ENCODE measurements around the gene MRAP.

Gene MRAP

DNA sequence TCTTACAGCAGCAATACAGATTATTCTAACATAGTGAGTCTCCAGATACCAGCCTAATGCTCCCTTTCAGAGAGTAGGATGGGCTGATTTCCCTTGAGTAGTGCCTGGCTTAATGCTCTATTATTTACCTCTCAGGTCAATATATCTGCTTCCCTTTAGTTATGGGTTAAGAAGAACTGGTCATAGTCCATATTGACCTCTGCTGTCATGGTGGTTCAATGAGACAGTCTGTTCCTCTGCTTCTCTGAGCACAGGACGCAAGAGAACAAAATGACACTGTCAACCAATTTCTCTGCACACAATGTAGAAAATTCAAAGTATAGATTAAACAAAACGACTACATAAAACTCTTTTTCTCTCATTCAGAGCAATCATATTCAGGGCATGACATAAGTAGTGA is 2.9 kb downstream of the MRAP start:
- no peak for DNase-seq

DNA sequence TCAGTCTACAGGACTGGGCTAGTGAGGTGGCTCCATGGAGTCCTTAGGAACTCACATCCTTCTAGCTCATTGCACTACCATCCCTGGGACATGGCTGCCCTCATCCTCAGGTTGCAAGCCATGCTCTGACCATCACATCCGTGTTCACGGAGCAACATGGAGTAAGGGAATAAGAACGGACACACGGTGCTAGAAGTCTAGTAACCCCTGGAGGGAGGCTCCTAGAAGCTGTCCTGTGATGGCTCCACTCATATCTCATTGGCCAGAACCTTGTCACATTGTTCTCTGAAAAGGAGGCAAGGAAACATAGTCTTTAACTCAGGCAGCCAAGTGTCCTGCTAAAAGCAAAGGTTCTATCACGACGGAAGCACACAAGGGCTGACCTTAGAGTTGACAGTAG is 3.9 kb downstream of the MRAP start:
- DNase-seq = no peak

DNA sequence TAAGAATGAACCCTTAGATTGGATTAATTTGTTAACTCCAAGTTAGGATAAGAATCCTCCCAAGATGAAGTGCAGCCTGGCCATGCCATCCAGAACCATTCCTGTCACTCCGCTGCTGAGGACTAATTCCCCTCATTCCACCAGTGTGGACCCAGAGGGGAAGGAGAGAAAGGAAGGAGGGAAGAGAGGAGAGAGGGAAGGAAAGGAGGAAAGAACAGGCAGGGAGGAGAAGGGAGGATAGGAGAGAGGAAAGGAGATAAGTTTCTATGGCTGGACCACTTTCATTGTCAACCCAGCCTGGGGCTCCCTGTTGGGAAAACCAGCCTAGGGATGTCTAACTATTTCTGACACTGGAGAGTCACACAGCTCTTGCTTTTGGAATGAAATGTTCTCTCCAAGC is 4.7 kb downstream of the MRAP start:
- DNase-seq = no peak

DNA sequence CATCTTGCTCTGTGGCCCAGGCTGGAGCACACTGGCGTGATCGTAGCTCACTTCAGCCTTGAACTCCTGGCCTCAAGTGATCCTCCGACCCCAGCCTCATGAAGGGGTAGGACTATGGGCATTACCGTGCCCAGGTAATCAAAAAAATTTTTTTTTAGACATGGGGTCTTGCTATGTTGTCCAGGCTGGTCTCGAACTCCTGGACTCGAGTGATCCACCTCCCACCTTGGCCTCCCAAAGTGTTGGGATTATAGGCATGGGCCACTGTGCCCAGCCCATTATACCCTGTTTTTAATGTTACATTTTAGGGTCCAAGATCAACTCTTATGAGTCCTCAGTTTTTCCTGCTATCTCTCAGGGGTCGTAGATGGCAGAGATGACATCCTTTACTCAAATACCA is 6.3 kb downstream of the MRAP start:
- DNase-seq = no peak

- peak; percentile 54 for DNase-seq
Measured at GRCh38 chr21:32306021-32306780, 7.5 kb downstream of the MRAP start.

GRCh38 chr21:32307706-32308105 is 9.1 kb downstream of the MRAP start:
- no peak for DNase-seq

DNA sequence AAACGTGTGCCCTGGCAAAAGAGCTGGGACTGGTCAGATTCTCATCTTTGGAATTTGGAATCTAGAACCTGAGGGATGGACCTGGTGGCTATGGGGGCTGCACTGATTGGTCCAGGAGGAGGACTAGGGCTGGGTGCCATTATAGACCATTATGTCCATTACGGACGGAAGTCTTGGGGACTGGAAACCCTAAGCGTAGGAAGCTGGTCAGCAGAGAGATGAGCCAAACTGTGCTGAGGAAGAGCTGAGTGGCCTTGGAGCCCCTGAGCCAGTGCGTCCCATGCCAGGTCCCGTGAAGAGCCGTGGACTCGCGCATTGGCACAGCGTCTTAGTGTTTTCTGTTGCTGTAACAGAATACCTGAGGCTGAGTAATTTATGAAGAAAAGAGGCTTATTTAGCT is 10.0 kb downstream of the MRAP start:
- DNase-seq = peak; percentile 43

- peak; percentile 28 for DNase-seq
Measured at GRCh38 chr21:32309906-32310460, 11.3 kb downstream of the MRAP start.

GRCh38 chr21:32310976-32311375 is 12.3 kb downstream of the MRAP start:
- peak; percentile 52 for DNase-seq

DNA sequence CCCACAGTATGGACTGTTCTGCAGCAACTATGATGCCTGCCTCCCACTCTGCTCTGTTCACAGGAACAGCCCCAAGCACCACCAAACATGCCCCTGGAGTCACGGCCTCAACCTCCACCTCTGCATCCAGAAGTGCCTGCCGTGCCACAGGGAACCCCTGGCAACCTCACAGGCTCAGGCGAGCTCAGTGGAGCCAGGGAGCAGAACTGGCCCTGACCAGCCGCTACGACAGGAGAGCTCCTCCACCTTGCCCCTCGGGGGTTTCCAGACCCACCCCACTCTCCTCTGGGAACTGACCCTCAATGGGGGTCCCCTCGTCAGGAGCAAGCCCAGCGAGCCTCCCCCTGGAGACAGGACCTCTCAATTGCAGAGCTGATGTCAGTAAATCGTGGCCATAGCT is 13.0 kb downstream of the MRAP start:
- peak; percentile 54 for DNase-seq

DNA sequence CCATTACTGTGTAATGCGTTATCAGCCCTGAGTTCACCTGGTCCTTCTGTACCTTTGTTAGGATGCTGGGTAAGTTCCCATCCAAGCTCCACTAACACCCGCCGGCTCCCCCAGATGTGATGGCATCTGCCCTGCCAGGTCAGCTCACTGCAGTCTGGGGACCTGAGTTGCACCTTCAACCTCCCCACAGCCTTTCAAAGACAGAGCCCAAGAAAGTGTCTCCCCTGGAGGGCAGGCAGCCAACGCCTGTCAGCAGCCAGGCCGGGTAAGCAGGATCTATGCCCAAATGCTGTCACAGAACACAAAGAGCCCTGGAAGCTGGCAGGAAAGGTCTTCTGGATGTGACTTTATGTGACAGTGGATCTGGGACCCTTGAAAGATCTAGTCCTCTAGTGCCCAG is 13.7 kb downstream of the MRAP start:
- DNase-seq = peak; percentile 41

- no peak for DNase-seq
Measured at GRCh38 chr21:32312976-32313375, 14.3 kb downstream of the MRAP start.

GRCh38 chr21:32314806-32315205 is 16.2 kb downstream of the MRAP start:
- DNase-seq = no peak

GRCh38 chr21:32315511-32316281 is 17.0 kb downstream of the MRAP start:
- no peak for DNase-seq

DNA sequence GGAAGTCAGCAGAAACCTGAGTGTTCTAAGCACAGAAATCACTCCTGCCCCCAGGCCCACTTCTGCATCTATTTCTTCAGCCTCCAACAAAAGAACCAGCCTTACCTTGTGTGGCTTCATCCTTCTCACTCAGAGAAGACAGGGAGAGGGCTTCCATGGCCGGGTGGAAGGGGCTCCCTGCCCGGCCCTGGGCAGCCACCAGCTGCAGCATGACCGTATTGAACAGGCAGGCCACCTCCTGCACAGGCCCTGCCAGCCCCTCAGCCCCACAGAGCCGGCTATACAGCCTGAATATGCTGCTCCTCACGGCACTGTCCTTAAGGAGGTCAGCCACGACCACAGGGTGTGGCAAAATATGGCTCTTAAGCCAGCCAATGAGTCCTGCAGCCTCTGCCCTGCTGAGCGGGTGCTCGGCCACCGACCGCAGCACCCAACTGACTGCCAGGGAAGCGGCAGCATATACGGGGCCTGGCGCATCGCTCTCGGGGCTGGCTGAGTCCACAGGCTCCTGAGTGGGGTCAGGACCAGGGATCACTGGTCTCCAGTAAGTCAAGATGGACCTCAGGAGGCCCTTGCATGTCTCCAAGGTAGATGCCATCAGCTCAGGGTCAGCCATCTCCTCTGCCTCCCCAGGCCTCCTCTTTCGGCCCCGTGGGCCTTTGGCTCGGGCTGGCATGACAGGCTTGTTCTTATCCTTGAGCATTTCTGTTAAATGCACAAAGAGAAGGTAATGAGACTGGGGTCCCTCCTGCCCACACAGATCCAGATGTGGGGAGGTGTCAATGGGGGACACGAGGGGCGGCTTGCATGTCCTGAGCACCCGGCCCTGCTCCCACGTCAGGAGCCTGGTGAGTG is 17.9 kb downstream of the MRAP start:
- DNase-seq = no peak

DNA sequence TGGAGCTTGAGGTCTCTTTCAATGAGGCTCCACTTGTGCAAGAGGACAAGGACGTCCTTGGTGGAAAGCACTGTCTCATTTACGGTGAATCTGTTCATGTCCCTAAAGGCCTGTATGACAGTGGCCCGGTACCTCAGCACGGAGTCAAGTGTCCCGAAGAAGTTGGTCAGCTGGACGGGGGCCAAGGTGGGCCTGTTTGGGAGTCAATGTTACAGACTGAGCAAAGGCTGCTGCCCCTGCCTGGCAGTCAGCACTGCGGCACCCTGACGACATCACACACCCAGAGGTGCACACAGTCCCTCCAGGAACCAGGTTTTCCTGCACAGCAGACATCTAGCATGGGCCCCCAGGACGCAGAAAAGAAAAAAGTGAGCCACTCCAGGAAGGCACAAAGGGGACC is 19.1 kb downstream of the MRAP start:
- no peak for DNase-seq

- DNase-seq = no peak
Measured at GRCh38 chr21:32319012-32319411, 20.4 kb downstream of the MRAP start.

DNA sequence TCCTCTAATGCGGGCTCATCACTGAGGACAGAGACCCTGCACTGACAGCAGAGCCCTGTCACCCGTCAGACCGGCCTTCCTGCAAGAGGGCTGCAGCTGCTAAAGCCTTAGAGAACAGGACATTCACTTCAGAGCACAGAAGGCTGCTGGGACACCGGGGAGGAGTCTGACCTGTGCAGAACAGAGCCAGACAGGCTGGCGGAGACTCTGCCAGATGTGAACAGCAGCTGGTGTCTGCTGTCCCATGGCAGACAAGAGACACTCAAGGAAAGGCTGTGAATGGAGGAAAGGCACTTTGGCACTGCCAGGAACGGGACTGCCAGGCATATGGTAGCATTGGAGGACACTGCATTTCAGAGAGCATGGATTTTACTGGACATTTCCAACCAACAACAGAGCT is 21.4 kb downstream of the MRAP start:
- DNase-seq = no peak

- no peak for DNase-seq
Measured at GRCh38 chr21:32320726-32321125, 22.1 kb downstream of the MRAP start.

DNA sequence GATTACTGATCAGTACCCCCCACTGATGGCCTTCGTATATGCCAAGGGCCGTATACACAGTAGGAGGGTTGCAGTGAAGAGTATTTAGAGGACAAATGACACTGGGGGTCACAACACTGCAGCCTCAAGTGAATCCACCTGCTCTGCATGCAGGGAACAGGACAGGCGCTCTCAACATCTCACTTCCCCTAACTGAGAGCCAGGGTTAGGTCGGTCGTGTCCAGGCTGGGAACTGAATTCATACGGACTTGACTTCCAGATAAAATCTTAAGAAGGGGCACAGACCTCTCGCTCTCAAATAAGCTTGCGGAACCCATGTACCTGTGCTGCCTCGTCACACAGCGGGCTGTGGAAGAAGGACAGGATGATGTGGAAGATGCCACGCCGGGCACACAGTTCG is 22.8 kb downstream of the MRAP start:
- no peak for DNase-seq

GRCh38 chr21:32322103-32322502 is 23.4 kb downstream of the MRAP start:
- no peak for DNase-seq

DNA sequence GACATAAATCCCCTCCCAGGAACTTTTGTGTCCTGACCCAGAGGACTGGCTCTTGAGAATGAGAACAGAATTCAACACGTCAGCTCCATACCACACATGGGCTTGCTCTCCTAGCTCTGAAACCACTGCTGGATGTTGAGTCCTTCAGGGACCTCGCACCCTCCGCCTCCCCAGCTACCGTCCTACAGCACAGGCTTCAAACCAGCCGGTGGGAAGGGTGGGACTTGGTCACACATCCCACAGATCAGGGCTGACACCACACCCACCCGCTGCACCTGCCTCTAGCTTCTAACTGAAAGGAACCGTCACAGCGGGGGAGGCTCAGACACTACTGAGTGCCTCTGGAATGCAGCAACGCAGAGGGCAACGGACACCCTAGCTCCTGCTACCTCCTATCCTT is 24.0 kb downstream of the MRAP start:
- no peak for DNase-seq

- DNase-seq = no peak
Measured at GRCh38 chr21:32325706-32326105, 27.1 kb downstream of the MRAP start.
